Measurements from ENCODE around the gene LIPK. TPM values are rescaled to one million over a fixed set of nuclear protein-coding genes. Genes with fewer than 3 reads are reported as not detected.

The LIPK gene
- total RNA-seq, 1 donor from 2014 or later, result not detected

GRCh38 chr10:88792661-88793060, 86.6 kb downstream of the LIPK start:
- DNase-seq (ENCODE audit: extremely low spot score in 2 of 2), result no peak
- Histone ChIP-seq H3K4me3 (no peak overlapping the region), H3K27ac (no peak overlapping the region), H3K9me3 (no peaks in the 10 kb centered on the region), H3K36me3 (no peaks in the 10 kb centered on the region), H3K27me3 (no peaks in the 10 kb centered on the region), H3K4me1 (no peaks in the 10 kb centered on the region)
- no peak for TF ChIP-seq POLR2A (IDR thresholded peaks at IDR 0.05)
- TF ChIP-seq, protein P1, sequence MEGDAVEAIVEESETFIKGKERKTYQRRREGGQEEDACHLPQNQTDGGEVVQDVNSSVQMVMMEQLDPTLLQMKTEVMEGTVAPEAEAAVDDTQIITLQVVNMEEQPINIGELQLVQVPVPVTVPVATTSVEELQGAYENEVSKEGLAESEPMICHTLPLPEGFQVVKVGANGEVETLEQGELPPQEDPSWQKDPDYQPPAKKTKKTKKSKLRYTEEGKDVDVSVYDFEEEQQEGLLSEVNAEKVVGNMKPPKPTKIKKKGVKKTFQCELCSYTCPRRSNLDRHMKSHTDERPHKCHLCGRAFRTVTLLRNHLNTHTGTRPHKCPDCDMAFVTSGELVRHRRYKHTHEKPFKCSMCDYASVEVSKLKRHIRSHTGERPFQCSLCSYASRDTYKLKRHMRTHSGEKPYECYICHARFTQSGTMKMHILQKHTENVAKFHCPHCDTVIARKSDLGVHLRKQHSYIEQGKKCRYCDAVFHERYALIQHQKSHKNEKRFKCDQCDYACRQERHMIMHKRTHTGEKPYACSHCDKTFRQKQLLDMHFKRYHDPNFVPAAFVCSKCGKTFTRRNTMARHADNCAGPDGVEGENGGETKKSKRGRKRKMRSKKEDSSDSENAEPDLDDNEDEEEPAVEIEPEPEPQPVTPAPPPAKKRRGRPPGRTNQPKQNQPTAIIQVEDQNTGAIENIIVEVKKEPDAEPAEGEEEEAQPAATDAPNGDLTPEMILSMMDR (IDR thresholded peaks at IDR 0.05), result no peak
- no peak for TF ChIP-seq POLR2AphosphoS5 (IDR thresholded peaks at IDR 0.05; ENCODE audit: insufficient read depth in 1 of 2, low read depth in 1 of 2)
- intact Hi-C loops (cut with DNase I), result no loop called here

DNA sequence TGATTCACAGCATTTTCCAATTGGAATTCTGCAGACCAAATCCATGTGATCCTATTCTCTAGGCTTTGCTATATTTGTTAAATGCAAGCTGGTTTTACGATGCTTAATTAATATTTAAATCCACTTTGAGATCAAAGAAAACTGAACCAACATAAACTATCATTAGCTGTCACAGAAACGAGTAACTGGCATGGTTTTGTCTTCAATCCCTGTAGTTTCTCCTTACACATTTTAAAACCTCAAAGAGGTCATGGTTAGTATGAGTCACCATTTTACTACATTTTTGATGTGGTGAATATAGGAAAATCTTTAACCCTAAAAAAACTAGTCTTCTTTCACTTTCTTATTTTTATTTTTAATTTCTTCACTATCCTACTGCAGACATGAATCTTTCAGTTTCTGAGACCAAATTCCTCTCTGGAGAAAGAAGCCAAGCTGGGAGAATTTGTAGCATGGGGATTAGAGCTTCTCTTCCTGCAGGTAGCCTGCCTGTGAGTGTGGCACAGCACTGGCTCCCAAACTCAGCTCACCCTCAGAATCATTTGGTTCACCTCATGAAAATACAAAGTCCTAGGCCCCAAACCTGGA, 87.8 kb downstream of the LIPK start:
- Histone ChIP-seq H3K4me1 (no peaks in the 10 kb centered on the region), H3K9me3 (no peaks in the 10 kb centered on the region), H3K4me3 (no peak overlapping the region), H3K27ac (no peak overlapping the region), H3K36me3 (no peaks in the 10 kb centered on the region), H3K27me3 (no peaks in the 10 kb centered on the region)
- no peak for DNase-seq (ENCODE audit: extremely low spot score in 2 of 2)
- intact Hi-C loops (cut with DNase I), result no loop called here
- no peak for TF ChIP-seq POLR2AphosphoS5 (IDR thresholded peaks at IDR 0.05; ENCODE audit: insufficient read depth in 1 of 2, low read depth in 1 of 2)
- TF ChIP-seq, protein P1 (IDR thresholded peaks at IDR 0.05), result no peak
- no peak for TF ChIP-seq POLR2A (IDR thresholded peaks at IDR 0.05)

DNA sequence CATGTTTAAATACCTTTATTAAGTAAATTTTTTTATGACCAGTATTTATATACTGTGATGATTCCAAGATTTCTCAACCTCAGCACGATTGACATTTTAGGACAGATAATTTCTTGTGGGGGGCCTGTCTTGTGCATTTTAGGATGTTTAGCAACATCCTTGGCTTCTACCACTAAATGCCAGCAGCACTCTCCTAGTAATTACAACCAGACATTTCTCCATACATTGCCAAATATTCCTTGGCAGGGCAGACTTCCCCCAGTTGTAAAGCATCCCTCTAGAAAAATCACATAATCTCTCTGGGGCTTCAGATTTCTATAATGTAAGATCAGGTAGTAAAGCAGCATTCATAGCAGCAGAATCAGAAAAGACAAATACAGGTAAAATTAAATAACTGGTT, 88.7 kb downstream of the LIPK start:
- TF ChIP-seq POLR2AphosphoS5 (IDR thresholded peaks at IDR 0.05; ENCODE audit: insufficient read depth in 1 of 2, low read depth in 1 of 2), result no peak
- TF ChIP-seq, protein P1 (IDR thresholded peaks at IDR 0.05), result no peak
- TF ChIP-seq POLR2A (IDR thresholded peaks at IDR 0.05), result no peak
- no peak for DNase-seq (ENCODE audit: extremely low spot score in 2 of 2)
- H3K27me3 ChIP-seq, result no peaks in the 10 kb centered on the region
- H3K4me3 ChIP-seq, result no peak overlapping the region
- no peaks in the 10 kb centered on the region for H3K36me3 ChIP-seq
- intact Hi-C loops (cut with DNase I), result no loop called here
- H3K4me1 ChIP-seq, result no peaks in the 10 kb centered on the region
- no peak overlapping the region for H3K27ac ChIP-seq
- no peaks in the 10 kb centered on the region for H3K9me3 ChIP-seq

GRCh38 chr10:88800152-88801125, 94.4 kb downstream of the LIPK start:
- Histone ChIP-seq H3K36me3 (no peaks in the 10 kb centered on the region), H3K4me3 (no peak overlapping the region), H3K27me3 (no peaks in the 10 kb centered on the region), H3K27ac (no peak overlapping the region), H3K4me1 (no peaks in the 10 kb centered on the region), H3K9me3 (no peaks in the 10 kb centered on the region)
- DNase-seq (ENCODE audit: extremely low spot score in 2 of 2), result no peak
- TF ChIP-seq POLR2AphosphoS5 (IDR thresholded peaks at IDR 0.05; ENCODE audit: insufficient read depth in 1 of 2, low read depth in 1 of 2) (no peak), POLR2A (IDR thresholded peaks at IDR 0.05) (no peak)
- TF ChIP-seq, protein P1 (IDR thresholded peaks at IDR 0.05), result no peak
- intact Hi-C loops (cut with DNase I), result no loop called here

Other genes starting within 250 kb of the LIPK start
- gene RNLS, start 122.9 kb upstream of the LIPK start, total RNA-seq, result 13.3 TPM
- not detected for gene LIPJ, start 119.5 kb upstream of the LIPK start, total RNA-seq
- gene LIPF, start 41.8 kb upstream of the LIPK start, total RNA-seq, result not detected
- not detected for gene LIPN, start 53.8 kb downstream of the LIPK start, total RNA-seq
- gene LIPM, start 96.5 kb downstream of the LIPK start, total RNA-seq, result not detected
- gene ANKRD22, start 145.6 kb downstream of the LIPK start, total RNA-seq, result 4.4 TPM
- 15.7 TPM for gene STAMBPL1, start 174.0 kb downstream of the LIPK start, total RNA-seq
- gene ACTA2, start 246.5 kb downstream of the LIPK start, total RNA-seq, result 1,162 TPM